ENCODE results near the gene DNAI4. TPM values are rescaled to one million over a fixed set of nuclear protein-coding genes. Genes with fewer than 3 reads are reported as not detected.

DNAI4 gene
- total and polyA plus RNA-seq, 2 of the 4 experiments (the other 2 are of a cell fraction) = 0.63 to 1.6 TPM

GRCh38 chr1:66770694-66771093 is 154.0 kb downstream of the DNAI4 start:
- H2BK5ac ChIP-seq (ENCODE audit: low read depth, low read length, poor library complexity, severe bottlenecking) = no peak overlapping the region
- no TSS peak for BruUV-seq (replicated peaks)
- no peak overlapping the region for H3K23ac ChIP-seq (ENCODE audit: low read depth, low read length)
- H4K20me1 ChIP-seq (ENCODE audit: insufficient read depth, low read length) = no peaks in the 10 kb centered on the region
- no peak overlapping the region for H3K9ac ChIP-seq (ENCODE audit: low read depth, low read length)
- no peak overlapping the region for H2BK15ac ChIP-seq (ENCODE audit: low read depth, low read length)
- H3K4ac ChIP-seq (ENCODE audit: low read depth, low read length) = no peak overlapping the region
- H3K36me3 ChIP-seq (ENCODE audit: control insufficient read depth, insufficient read depth, low read length) = no peaks in the 10 kb centered on the region
- H2AK5ac ChIP-seq (ENCODE audit: low read depth, low read length) = no peak overlapping the region
- TF ChIP-seq CHD1 (IDR thresholded peaks at IDR 0.05; ENCODE audit: low read depth, low read length) (no peak), MAFK (IDR thresholded peaks at IDR 0.05; ENCODE audit: low read depth, low read length) (no peak), NFE2L2 (IDR thresholded peaks at IDR 0.05; ENCODE audit: low read depth, low read length) (no peak), RFX5 (IDR thresholded peaks at IDR 0.05; ENCODE audit: low read depth, low read length) (no peak), ELK1 (IDR thresholded peaks at IDR 0.05; ENCODE audit: borderline replicate concordance, low read depth, low read length) (no peak), BHLHE40 (IDR thresholded peaks at IDR 0.05; ENCODE audit: low read depth, low read length) (no peak), CEBPB (IDR thresholded peaks at IDR 0.05; ENCODE audit: low read depth, low read length) (no peak), SMC3 (IDR thresholded peaks at IDR 0.05; ENCODE audit: low read depth, low read length) (no peak), MXI1 (IDR thresholded peaks at IDR 0.05; ENCODE audit: borderline replicate concordance, low read depth, low read length) (no peak), USF2 (IDR thresholded peaks at IDR 0.05; ENCODE audit: low read depth, low read length) (no peak), FOS (IDR thresholded peaks at IDR 0.05; ENCODE audit: low read depth, low read length) (no peak), CTCF (conservative IDR thresholded peaks at IDR 0.05; ENCODE audit: low read depth, low read length) (no peak), RCOR1 (IDR thresholded peaks at IDR 0.05; ENCODE audit: insufficient replicate concordance, low read length) (no peak), RAD21 (IDR thresholded peaks at IDR 0.05; ENCODE audit: low read length) (no peak), POLR2A (IDR thresholded peaks at IDR 0.05; ENCODE audit: low read depth, low read length) (no peak), MAZ (IDR thresholded peaks at IDR 0.05; ENCODE audit: borderline replicate concordance, low read depth, low read length) (no peak)
- ATAC-seq (ENCODE audit: low read depth) = no peak
- ChIA-PET POLR2A (ENCODE audit: unreplicated experiment) (no interaction called here), CTCF (no interaction called here)
- H3K14ac ChIP-seq (replicated peaks; ENCODE audit: low read depth, low read length) = no peak overlapping the region
- no peak overlapping the region for H3K56ac ChIP-seq (ENCODE audit: extremely low read depth, insufficient read depth, low read length)
- H2AK9ac ChIP-seq (replicated peaks; ENCODE audit: low read depth, low read length, poor library complexity) = no peak overlapping the region
- no peak for DNase-seq
- no peak overlapping the region for H4K8ac ChIP-seq (ENCODE audit: low read depth in 2 of 2, low read length in 2 of 2)
- H3K9me1 ChIP-seq (ENCODE audit: insufficient read depth, low read length) = no peaks in the 10 kb centered on the region
- no peak overlapping the region for H4K5ac ChIP-seq (ENCODE audit: low read depth, low read length)
- WGBS, 2 experiments (ENCODE audit: extremely low coverage in 2 of 2, insufficient read length in 1 of 2) = 67% methylated on average over 3 of the region's 4 CpGs; no CpG with 5 or more reads in 1 of the 2 experiments
- H4K91ac ChIP-seq (ENCODE audit: insufficient read depth, low read depth, low read length) = no peak overlapping the region
- H2AFZ ChIP-seq (replicated peaks; ENCODE audit: low read length, poor library complexity) = no peak overlapping the region
- dilution Hi-C loops (cut with HindIII; ENCODE audit: low sequenced_read_pairs, unreplicated experiment) (no loop called here), in situ Hi-C loops (cut with MboI; ENCODE audit: low sequenced_read_pairs) (loop anchor here (25.0 kb wide), 1 partner anchor 717 kb away; no protein-coding TSS in a partner anchor), intact Hi-C loops (cut with micrococcal nuclease) (no loop called here)
- no peak overlapping the region for H3K4me2 ChIP-seq (ENCODE audit: low read depth, low read length)
- H3K9me3 ChIP-seq (ENCODE audit: control insufficient read depth, insufficient read depth, low read length) = no peaks in the 10 kb centered on the region
- no peak overlapping the region for H2BK20ac ChIP-seq (ENCODE audit: low read depth, low read length)
- H3K27me3 ChIP-seq (ENCODE audit: control insufficient read depth, insufficient read depth, low read length) = peaks cover 4% of the 10 kb centered on the region
- H3K18ac ChIP-seq (ENCODE audit: low read depth, low read length) = no peak overlapping the region
- H2BK120ac ChIP-seq (ENCODE audit: low read depth, low read length) = no peak overlapping the region
- H3K4me1 ChIP-seq (ENCODE audit: control insufficient read depth, insufficient read depth, low read length) = no peaks in the 10 kb centered on the region
- H3K4me3 ChIP-seq (ENCODE audit: insufficient read depth, low read depth, low read length) = no peak overlapping the region
- no peaks in the 10 kb centered on the region for H3K79me1 ChIP-seq (ENCODE audit: low read depth in 1 of 2, low read length in 2 of 2)
- H3K27ac ChIP-seq (ENCODE audit: insufficient read depth, low read length) = no peak overlapping the region

Measured in IMR-90 (cell line).